GM19455 (cell line): ENCODE measurements around the gene TFR2.

Experiments used
- ATAC-seq: cut with Tn5 transposase; IDR thresholded peaks from one replicate; pipeline ENCODE4 v1.9.1; 2021; ENCODE audit not compliant: unreplicated experiment

TFR2 gene

GRCh38 chr7:100588438-100588837, 52.9 kb downstream of the TFR2 start:
- ATAC-seq = no peak

DNA sequence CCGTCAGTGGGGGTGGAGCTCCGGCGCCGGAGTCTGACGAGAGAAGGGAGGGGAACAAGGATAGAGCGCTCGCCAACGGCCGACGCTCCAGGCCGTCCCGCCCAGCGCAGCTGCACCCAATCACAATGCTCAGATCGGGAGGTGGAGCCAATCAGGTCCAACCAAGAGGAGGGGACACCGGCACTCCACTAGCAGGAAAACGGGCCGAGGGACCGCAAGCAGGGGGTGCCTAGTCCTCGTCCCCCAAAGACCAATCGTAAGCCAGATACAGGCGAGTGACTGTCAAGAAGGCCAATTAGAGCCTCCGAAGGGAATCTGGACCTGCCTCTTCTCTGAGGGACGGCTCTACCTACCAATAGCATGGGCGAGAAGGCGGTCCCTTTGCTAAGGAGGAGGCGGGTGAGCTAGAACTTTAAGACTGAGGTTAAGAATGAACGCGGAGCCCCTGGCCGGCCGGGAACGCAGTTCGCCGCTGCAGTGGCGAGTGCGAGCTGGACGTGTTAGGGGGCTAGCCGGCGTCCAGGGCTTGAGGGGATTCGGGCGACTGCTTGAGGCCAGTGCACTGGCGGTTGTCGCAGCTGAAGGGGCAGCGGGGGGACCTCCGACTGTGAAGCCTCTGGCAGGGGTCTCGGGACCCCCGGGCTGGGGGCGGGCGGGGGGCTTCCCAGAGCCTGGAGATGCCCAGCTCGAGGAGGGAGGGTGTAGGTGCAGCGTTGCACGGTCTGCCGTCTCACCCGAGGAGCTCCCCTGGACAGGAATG, 54.9 kb downstream of the TFR2 start, which contains the start of gene FBXO24:
Gene FBXO24, plus strand, starts transcription at position 63 of the 760 bp plus-strand sequence. Its CDS starts 298 bp downstream, at position 361.
- peak; percentile 90 for ATAC-seq

GRCh38 chr7:100585511-100586265, 55.7 kb downstream of the TFR2 start, which contains the start of gene LRCH4:
Gene LRCH4, minus strand, starts transcription at chr7:100586129. Its CDS starts 29 bp downstream, at chr7:100586100.
- peak; percentile 25 for ATAC-seq

GRCh38 chr7:100584683-100585510, 56.5 kb downstream of the TFR2 start:
- no peak for ATAC-seq

GRCh38 chr7:100584054-100584682, 57.2 kb downstream of the TFR2 start:
- ATAC-seq = no peak

- ATAC-seq = no peak
Measured at GRCh38 chr7:100583132-100584053, 58.0 kb downstream of the TFR2 start.

- ATAC-seq = no peak
Measured at GRCh38 chr7:100582650-100583049, 58.7 kb downstream of the TFR2 start.

GRCh38 chr7:100582041-100582579, 59.2 kb downstream of the TFR2 start:
- no peak for ATAC-seq

DNA sequence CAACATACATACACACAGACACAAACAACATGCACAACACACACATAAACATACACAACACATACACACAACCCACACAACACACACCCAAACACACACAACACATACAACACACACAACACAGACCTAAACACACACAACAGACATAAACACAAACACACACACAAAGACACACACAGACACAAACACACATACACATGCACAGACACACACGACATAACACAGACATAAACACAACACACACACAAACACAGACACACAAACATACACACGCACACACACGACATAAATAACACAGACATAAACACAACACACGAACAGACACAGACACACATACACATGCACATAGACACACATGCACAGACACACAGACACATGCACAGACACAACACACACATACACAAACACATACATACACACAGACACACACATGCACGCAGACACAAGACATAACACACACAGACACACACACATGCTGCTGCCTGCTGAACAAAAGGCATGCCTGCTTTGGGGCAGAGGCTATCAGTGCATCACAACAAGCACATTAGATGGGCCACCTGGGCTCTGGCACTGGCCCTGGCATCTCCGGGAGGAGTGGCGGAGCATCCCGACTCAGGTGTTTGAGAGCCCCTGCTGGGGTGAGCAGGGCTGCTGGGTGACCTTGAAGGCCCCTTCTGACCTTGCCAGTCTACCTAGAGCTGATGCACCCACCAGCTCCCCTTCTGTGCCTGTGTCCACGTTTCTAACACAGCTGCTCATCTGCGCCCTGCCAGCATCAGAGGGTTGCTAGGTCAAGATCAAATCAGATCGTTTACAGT, 60.7 kb downstream of the TFR2 start:
- ATAC-seq = no peak

DNA sequence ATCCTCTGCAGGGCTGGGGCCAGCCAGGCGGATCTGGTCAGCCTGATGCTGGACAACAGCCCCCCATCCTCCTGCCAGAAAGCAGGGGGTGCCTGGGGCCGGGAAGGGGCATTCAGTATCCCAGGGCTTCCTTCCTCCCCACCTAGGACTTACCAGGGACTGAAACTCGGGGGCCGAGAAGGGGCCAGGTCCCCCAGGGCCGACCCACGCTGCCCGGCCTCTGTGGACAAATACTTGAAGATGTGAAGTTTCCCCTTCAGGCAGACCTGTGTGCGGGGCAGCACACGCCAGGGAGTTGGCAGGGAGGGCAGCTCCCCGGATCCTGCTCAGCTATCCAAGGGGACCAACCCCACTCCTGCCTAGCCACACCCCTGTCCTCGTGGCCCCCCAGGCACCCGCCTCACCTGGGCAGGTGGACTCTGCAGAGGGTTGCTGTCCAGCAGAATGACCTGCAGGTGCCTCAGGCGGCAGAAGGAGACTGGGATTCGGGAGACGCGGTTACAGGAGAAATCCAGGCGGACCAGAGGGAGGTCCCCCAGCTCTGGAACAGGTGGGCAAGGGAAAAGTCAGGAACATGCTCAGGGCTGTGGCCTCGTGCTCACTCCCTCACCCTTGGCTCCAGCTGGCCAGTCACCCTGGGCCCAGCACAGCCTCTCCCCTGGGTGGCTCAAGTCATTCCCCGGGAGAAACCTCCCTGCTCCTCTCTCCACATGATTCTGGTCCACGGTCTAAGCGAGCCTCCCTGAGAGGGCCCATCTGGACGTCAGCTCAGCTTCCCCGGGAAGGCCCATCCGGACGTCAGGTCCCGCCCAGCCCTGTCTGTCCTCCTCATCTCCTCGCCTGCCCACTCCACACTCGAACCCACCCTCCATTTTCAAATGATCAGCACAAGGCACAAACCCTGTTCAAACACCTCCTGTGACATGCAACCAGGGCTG, 62.8 kb downstream of the TFR2 start:
- ATAC-seq = no peak

GRCh38 chr7:100577507-100577906, 63.8 kb downstream of the TFR2 start:
- no peak for ATAC-seq

GRCh38 chr7:100577103-100577502, 64.2 kb downstream of the TFR2 start:
- ATAC-seq = no peak

DNA sequence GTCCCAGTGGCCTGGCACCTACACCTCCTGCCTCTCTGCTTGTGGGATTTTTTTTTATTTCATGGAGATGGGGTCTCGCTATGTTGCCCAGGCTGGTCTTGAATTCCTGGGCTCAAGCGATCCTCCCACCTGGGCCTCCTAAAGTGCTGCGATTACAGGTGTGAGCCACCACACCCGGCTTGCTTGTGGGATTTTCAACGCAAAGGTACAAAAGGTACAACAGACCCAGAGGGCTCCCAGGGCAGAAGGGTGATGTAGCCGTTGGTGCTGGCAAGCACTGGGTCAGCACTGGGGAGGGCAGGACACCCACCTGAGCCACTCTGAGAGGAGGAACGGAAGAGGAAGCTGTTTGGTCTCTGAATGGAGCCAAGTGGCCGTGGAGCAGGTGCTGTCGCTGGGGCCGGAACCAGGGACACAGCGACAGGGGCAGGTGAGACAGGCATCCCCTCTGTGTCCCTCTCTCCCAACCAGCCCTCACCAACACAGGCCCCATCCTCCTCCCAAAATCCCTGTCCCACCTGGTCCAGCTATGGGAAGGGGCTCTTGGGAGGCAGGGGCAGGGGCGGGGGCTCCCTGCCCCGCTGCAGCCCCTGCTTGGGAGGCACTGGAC, 64.9 kb downstream of the TFR2 start:
- no peak for ATAC-seq

DNA sequence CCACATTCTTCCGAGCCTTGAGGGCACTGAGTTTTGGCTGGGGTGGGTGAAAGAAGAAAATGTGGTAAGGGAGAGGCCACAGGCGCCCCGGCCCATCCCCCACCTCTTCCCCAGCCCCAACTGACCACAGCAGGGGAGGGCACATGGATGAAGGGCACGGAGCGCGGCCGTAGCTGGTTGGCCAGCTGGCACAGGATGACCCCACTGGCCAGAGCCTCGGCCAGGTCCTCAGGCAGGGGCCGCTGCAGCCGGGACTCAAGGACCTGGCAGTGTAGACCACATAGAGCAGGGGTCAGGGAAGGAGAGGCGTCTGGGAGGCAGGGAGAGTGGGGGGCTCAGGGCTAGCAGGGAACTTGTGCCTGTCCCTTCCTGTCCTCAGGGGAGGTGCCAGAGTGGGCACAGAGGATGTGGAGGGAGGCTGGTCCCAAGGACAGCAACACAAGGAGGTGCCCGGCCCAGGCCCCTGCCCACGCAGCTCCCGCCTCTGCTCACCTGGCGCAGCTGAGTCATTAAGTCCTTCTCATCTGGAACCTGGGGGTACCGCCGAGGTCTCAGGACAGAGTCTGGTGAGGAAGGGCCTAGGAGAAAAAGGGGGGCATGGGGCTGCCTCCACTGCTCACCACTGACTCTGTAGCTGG, 65.5 kb downstream of the TFR2 start:
- ATAC-seq = no peak

DNA sequence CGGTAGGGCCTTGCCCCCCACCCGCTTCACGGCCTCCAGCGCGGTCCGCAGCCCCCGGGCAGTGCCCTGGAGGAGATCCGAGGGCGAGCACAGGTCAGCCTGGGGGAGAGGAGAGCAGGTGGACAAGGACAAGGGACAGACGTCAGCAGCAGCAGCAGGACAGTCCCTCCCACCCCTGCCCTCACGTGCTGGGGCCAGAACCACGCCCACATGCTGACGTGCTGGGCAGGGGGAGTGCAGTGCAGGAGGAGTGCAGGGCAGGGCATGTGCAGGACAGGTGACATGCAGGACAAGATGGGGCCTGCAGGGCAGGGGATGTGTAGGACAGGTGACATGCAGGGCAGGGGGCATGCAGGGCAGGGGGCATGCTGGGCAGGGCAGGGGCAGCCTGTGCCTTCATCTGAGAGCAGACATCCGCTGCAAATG, 66.1 kb downstream of the TFR2 start:
- no peak for ATAC-seq

DNA sequence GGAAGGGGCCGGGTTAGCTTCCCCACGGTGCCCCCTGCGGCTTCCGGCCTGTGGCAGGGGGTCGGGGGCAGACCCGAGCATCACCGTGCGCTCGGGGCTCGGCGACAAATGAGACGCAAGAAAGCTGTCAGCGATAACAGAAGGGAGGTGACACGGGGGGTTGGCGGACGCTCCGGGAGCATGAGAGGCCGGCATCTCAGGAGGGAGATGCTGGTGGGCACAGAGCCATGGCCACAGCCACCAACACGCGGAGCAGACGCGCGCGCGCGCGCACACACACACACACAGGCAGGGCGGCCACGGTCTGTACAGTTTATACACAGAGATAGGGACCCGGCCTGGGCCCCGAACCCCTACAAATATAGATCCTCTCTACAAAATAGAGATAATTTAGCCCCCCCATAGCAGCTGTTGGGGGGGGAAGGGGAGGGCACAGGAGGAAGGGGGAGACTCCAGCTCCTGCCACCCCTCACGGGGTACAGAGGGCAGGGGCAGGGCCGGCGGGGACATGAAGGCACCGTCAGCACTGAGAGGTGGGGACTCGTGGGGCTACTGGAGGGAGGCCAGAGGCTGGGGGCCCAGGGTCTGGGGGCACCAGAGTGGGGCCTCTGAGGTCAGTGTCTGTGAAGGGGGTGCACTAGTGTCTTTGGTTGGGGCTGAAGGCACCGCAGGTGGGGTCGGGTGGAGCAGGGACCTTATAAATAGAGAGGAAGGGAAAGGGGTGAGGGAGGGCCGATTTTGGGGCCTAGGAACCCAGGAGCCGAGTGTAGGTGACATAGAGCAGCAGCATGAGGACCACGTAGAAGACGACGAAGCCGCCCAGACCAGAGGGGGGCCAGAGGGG, 66.8 kb downstream of the TFR2 start:
- ATAC-seq = no peak
